ENCODE data around the gene PCDH15.
"Not testable (repeated sequence)": the region's sequence is repeated elsewhere in the genome, so short reads cannot be mapped to it uniquely, and the experiment has no call there.

The PCDH15 gene

DNA sequence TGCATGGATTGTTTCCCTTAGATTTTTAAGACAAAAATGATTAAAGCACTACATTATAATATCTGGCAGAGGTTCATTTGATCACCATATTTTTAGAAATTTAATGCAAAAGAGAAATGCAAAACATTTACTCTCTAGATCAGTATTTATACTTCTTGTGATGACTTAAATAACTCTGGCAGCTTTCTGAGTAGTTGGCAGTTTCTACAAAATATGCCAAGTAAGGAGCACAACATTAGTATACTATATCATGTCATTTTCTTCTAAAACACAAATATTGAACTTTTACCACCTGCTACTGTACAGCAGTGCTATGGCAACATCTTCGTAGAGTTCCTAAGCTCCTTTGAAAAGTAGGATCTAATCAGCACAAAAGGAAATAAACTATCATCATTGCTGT, 275.2 kb downstream of the PCDH15 start:
- no peak for DNase-seq (ENCODE audit: extremely low spot score)
- POLR2A ChIA-PET = no interaction called here
- CTCF ChIA-PET = no interaction called here
- no peak for TF ChIP-seq BHLHE40 (IDR thresholded peaks at IDR 0.05; ENCODE audit: borderline replicate concordance)
- TF ChIP-seq FOXM1 (IDR thresholded peaks at IDR 0.05; ENCODE audit: borderline replicate concordance) = no peak
- no peak for TF ChIP-seq FOXA1 (IDR thresholded peaks at IDR 0.05)
- TF ChIP-seq HDGF (IDR thresholded peaks at IDR 0.05; ENCODE audit: borderline replicate concordance) = no peak
- TF ChIP-seq, protein P1, sequence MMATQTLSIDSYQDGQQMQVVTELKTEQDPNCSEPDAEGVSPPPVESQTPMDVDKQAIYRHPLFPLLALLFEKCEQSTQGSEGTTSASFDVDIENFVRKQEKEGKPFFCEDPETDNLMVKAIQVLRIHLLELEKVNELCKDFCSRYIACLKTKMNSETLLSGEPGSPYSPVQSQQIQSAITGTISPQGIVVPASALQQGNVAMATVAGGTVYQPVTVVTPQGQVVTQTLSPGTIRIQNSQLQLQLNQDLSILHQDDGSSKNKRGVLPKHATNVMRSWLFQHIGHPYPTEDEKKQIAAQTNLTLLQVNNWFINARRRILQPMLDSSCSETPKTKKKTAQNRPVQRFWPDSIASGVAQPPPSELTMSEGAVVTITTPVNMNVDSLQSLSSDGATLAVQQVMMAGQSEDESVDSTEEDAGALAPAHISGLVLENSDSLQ (IDR thresholded peaks at IDR 0.05) = no peak
- TF ChIP-seq SUZ12 (IDR thresholded peaks at IDR 0.05) = no peak
- TF ChIP-seq ELF4 (IDR thresholded peaks at IDR 0.05) = no peak
- no peak for TF ChIP-seq ARNT (IDR thresholded peaks at IDR 0.05)
- no peak for TF ChIP-seq ZNF384 (IDR thresholded peaks at IDR 0.05)
- no peak for TF ChIP-seq NFRKB (IDR thresholded peaks at IDR 0.05)
- no peak for TF ChIP-seq SP1 (IDR thresholded peaks at IDR 0.05)
- no peak for TF ChIP-seq CTBP1 (IDR thresholded peaks at IDR 0.05; ENCODE audit: borderline replicate concordance)
- no peak for TF ChIP-seq L3MBTL2 (conservative IDR thresholded peaks at IDR 0.05)
- TF ChIP-seq TARDBP (IDR thresholded peaks at IDR 0.05) = no peak
- no peak for TF ChIP-seq LEF1 (IDR thresholded peaks at IDR 0.05; ENCODE audit: borderline replicate concordance)
- TF ChIP-seq FOXK2 (IDR thresholded peaks at IDR 0.05) = no peak

DNA sequence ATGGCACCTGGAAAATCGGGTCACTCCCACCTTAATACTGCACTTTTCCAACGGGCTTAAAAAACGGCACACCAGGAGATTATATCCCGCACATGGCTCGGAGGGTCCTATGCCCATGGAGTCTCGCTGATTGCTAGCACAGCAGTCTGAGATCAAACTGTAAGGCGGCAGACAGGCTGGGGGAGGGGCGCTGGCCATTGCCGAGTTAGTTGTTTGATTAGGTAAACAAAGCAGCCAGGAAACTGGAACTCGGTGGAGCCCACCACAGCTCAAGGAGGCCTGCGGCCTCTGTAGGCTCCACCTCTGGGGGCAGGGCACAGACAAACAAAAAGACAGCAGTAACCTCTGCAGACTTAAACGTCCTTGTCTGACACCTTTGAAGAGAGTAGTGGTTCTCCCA, 285.8 kb downstream of the PCDH15 start:
- POLR2A ChIA-PET; DNase-seq (ENCODE audit: extremely low spot score); CTCF ChIA-PET: not testable (repeated sequence)

DNA sequence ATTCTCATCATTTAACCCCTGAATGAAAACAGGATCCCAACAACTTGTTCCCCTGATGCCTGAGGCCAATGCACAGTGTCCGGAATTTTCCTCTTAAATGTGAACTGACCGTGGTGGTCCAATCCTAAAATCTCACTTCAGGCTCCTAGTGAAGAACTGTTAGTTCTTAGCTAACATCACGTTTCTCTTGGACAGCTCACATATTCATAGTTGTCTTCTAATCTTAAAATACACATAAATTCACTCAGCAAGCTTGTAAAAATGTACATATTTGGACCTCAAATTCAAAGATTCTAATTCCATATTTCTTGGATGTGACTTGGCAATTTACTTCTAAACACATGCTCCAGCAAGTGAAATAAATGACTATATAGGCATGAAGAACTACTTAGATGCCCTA, 297.2 kb downstream of the PCDH15 start:
- ChIA-PET POLR2A (no interaction called here), CTCF (no interaction called here)
- TF ChIP-seq FOXM1 (IDR thresholded peaks at IDR 0.05; ENCODE audit: borderline replicate concordance) = no peak
- TF ChIP-seq, protein P1 (IDR thresholded peaks at IDR 0.05) = no peak
- TF ChIP-seq L3MBTL2 (conservative IDR thresholded peaks at IDR 0.05) = no peak
- no peak for TF ChIP-seq SUZ12 (IDR thresholded peaks at IDR 0.05)
- no peak for TF ChIP-seq FOXK2 (IDR thresholded peaks at IDR 0.05)
- TF ChIP-seq ELF4 (IDR thresholded peaks at IDR 0.05) = no peak
- no peak for TF ChIP-seq LEF1 (IDR thresholded peaks at IDR 0.05; ENCODE audit: borderline replicate concordance)
- TF ChIP-seq HDGF (IDR thresholded peaks at IDR 0.05; ENCODE audit: borderline replicate concordance) = no peak
- no peak for TF ChIP-seq BHLHE40 (IDR thresholded peaks at IDR 0.05; ENCODE audit: borderline replicate concordance)
- TF ChIP-seq FOXA1 (IDR thresholded peaks at IDR 0.05) = no peak
- no peak for TF ChIP-seq ZNF384 (IDR thresholded peaks at IDR 0.05)
- TF ChIP-seq SP1 (IDR thresholded peaks at IDR 0.05) = no peak
- TF ChIP-seq CTBP1 (IDR thresholded peaks at IDR 0.05; ENCODE audit: borderline replicate concordance) = no peak
- no peak for TF ChIP-seq NFRKB (IDR thresholded peaks at IDR 0.05)
- no peak for DNase-seq (ENCODE audit: extremely low spot score)

DNA sequence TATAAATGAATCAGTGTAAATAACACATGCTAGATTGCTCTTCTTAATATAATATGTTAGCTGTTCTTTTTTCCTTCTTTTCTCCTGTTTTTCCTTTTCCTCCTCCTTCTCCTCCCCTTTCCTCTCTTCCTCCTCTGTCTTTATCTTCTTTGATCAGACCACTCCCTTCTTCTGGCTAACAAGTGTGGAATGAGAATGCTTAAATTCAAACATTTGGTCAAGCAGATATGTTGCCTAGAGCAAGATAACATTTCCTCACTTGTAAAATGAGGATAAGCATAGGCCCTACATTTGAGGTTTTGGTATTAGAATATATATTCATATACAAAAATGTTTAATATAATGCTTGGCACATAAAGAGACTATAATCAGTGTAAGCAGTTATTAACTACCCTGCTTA, 299.1 kb downstream of the PCDH15 start:
- TF ChIP-seq TARDBP (IDR thresholded peaks at IDR 0.05) = no peak
- TF ChIP-seq BHLHE40 (IDR thresholded peaks at IDR 0.05; ENCODE audit: borderline replicate concordance) = no peak
- TF ChIP-seq ZNF384 (IDR thresholded peaks at IDR 0.05) = no peak
- no peak for TF ChIP-seq ELF4 (IDR thresholded peaks at IDR 0.05)
- ChIA-PET CTCF (no interaction called here), POLR2A (no interaction called here)
- no peak for DNase-seq (ENCODE audit: extremely low spot score)

DNA sequence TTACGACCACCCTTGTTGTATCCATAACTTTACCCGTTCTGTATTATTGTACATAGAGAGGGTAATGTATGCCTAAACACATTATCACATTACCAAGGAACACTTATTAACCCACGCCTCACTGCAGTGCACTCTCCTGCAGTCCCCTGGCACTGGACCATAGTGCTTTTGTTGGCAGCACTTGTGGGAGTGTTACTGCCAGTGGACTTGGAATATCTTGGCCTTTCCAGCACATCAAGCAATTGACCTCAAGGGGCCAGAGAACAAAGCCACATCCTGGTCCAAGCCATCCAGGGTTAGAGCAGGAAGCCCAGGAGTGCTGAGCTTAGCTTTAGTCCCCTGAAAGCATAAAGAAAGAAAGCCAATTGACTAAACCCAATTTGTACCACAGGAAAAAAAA, 304.2 kb downstream of the PCDH15 start:
- ChIA-PET CTCF (no interaction called here), POLR2A (no interaction called here)
- TF ChIP-seq BHLHE40 (IDR thresholded peaks at IDR 0.05; ENCODE audit: borderline replicate concordance) (no peak), ZNF384 (IDR thresholded peaks at IDR 0.05) (no peak), TARDBP (IDR thresholded peaks at IDR 0.05) (no peak), HDGF (IDR thresholded peaks at IDR 0.05; ENCODE audit: borderline replicate concordance) (no peak), FOXK2 (IDR thresholded peaks at IDR 0.05) (no peak), ARNT (IDR thresholded peaks at IDR 0.05) (no peak), L3MBTL2 (conservative IDR thresholded peaks at IDR 0.05) (no peak), LEF1 (IDR thresholded peaks at IDR 0.05; ENCODE audit: borderline replicate concordance) (no peak), NFRKB (IDR thresholded peaks at IDR 0.05) (no peak), FOXM1 (IDR thresholded peaks at IDR 0.05; ENCODE audit: borderline replicate concordance) (no peak), SP1 (IDR thresholded peaks at IDR 0.05) (no peak), SUZ12 (IDR thresholded peaks at IDR 0.05) (no peak), ELF4 (IDR thresholded peaks at IDR 0.05) (no peak), FOXA1 (IDR thresholded peaks at IDR 0.05) (no peak), CTBP1 (IDR thresholded peaks at IDR 0.05; ENCODE audit: borderline replicate concordance) (no peak)
- TF ChIP-seq, protein P1 (IDR thresholded peaks at IDR 0.05) = no peak
- no peak for DNase-seq (ENCODE audit: extremely low spot score)

DNA sequence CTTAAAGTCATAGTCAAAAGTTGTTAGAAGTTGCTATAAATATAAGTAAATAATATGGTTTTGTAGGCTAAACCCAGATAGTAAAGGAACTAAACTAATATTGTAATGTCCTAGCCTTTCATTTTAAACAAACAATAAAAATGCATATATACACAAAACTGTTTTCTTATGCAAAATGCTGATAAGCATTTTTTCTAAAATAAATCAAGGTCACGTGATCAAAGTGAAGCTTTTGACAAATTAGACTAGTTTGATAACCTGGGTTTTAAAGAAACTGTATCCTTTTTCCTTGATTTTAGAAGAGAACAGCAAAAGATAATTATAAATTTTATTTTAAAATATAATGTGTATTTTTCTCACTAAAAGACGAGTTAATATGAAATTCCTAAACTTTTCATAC, 313.3 kb downstream of the PCDH15 start:
- no peak for DNase-seq (ENCODE audit: extremely low spot score)
- TF ChIP-seq FOXK2 (IDR thresholded peaks at IDR 0.05) = no peak
- TF ChIP-seq, protein P1 (IDR thresholded peaks at IDR 0.05) = no peak
- no peak for TF ChIP-seq ELF4 (IDR thresholded peaks at IDR 0.05)
- TF ChIP-seq BHLHE40 (IDR thresholded peaks at IDR 0.05; ENCODE audit: borderline replicate concordance) = no peak
- no peak for TF ChIP-seq TARDBP (IDR thresholded peaks at IDR 0.05)
- TF ChIP-seq FOXA1 (IDR thresholded peaks at IDR 0.05) = no peak
- TF ChIP-seq L3MBTL2 (conservative IDR thresholded peaks at IDR 0.05) = no peak
- no peak for TF ChIP-seq CTBP1 (IDR thresholded peaks at IDR 0.05; ENCODE audit: borderline replicate concordance)
- TF ChIP-seq FOXM1 (IDR thresholded peaks at IDR 0.05; ENCODE audit: borderline replicate concordance) = no peak
- no peak for TF ChIP-seq NFRKB (IDR thresholded peaks at IDR 0.05)
- TF ChIP-seq SP1 (IDR thresholded peaks at IDR 0.05) = no peak
- TF ChIP-seq ARNT (IDR thresholded peaks at IDR 0.05) = no peak
- TF ChIP-seq SUZ12 (IDR thresholded peaks at IDR 0.05) = no peak
- no peak for TF ChIP-seq HDGF (IDR thresholded peaks at IDR 0.05; ENCODE audit: borderline replicate concordance)
- TF ChIP-seq ZNF384 (IDR thresholded peaks at IDR 0.05) = no peak
- TF ChIP-seq LEF1 (IDR thresholded peaks at IDR 0.05; ENCODE audit: borderline replicate concordance) = no peak
- ChIA-PET POLR2A (no interaction called here), CTCF (no interaction called here)

Measured in HEK293T (cell line).